GF-D8 (cell line): Measurements from ENCODE around the gene TGFBI.
"Not testable (repeated sequence)": the region's sequence is repeated elsewhere in the genome, so short reads cannot be mapped to it uniquely, and the experiment has no call there.

Experiments
- DNase-seq: peaks from one replicate; lab custom pipeline; 2025; lab: John Stamatoyannopoulos, UW

Gene TGFBI

DNA sequence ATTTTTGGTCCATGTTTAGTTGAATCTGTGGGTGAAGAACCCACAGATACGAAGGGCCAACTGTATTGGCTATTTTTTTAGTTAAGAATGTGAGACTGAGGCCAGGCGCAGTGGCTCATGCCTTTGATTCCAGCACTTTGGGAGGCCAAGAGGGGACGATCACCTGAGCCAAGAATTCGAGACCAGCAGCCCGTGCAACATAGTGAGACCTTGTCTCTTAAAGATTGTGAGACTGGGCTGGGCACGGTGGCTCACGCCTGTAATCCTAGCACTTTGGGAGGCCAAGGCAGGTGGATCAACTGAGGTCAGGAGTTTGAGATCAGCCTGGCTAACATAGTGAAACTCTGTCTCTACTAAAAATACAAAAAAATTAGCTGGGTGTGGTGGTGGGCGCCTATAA is 16.2 kb downstream of the TGFBI start:
- DNase-seq, result not testable (repeated sequence)

DNA sequence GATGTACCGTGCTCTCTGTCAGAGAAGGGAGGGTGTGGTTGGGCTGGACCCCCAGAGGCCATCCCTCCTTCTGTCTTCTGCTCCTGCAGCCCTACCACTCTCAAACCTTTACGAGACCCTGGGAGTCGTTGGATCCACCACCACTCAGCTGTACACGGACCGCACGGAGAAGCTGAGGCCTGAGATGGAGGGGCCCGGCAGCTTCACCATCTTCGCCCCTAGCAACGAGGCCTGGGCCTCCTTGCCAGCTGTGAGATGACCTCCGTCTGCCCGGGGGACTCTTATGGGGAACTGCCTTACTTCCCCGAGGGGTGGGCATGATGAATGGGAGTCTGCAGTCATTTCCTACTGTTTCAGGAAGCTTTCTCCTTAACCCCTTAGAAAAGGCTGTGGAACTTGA is 17.5 kb downstream of the TGFBI start:
- no peak for DNase-seq

DNA sequence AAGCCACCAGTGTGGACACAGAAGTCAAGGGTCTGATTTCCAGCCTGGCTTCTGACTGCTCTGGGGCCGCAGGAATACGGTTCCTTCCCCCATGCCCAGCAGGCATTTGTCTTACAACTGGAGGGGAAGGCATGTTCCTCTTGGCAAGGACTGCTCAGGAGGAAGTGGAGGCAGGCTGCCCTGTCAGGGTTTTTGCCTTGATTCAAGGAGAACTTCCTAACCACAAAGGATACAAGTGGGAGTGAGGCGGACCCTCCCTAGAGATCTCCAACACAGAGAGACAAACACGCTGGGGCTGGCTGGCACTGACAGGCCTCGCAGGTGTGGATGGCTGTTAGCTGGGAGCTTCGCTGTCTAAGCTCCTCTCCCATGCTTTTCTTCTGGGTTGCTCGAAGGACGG is 19.1 kb downstream of the TGFBI start:
- peak; percentile 20 for DNase-seq

DNA sequence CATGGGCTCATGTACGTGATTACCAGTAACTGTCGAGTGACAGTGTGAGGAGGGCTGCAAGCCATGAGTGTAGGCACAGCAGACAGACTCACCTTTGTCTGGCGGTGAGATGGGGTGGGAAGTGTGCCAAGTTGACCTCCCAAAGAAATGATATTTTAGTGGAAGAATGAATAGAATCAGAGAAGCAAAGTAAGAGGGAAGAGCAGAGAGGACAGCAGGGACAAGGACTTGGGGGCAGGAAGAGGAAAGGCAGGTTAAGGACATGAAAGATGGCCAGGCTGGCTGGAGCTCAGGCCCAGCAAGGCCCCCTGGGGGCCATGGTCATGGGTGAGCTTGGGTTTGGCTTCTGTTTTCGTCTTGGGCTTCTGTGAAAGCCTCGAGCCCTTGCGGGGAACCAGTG is 20.2 kb downstream of the TGFBI start:
- DNase-seq, result no peak

DNA sequence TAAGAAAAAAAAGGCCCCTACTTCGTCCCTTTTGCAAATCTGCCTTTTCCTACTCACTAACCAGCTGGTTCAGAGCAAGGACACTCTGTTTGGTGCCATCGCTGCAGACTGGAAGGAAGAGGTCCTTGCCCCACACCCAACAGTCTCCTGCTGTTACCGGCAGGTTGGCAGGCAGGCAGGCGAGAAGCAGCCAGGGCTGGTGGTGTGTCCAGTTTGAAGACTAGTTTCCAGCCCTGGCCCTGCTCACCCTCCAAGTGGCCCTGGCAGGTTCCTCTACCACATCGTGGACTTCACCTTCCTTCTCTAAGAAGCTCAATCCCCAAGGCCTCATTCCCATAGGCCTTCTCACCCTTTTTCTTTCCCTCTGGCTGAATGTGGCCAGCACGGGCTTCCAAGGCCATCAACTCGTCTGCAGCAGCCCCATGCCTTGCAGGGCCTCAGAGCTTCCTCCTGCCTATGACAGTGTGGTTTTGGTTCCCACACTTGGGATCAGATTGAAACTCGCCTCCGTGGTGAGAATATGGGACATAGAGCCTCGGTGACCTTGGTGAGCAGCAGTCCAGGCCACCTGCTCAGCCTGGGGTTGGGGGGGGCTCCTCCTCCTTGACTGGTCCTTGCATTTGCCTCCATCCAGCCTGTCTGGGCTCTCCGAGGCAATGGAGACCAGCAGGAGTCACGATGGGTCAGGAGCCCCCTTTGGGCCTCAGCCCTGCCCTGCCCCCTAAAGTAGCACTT is 22.9 kb downstream of the TGFBI start:
- DNase-seq, result no peak

DNA sequence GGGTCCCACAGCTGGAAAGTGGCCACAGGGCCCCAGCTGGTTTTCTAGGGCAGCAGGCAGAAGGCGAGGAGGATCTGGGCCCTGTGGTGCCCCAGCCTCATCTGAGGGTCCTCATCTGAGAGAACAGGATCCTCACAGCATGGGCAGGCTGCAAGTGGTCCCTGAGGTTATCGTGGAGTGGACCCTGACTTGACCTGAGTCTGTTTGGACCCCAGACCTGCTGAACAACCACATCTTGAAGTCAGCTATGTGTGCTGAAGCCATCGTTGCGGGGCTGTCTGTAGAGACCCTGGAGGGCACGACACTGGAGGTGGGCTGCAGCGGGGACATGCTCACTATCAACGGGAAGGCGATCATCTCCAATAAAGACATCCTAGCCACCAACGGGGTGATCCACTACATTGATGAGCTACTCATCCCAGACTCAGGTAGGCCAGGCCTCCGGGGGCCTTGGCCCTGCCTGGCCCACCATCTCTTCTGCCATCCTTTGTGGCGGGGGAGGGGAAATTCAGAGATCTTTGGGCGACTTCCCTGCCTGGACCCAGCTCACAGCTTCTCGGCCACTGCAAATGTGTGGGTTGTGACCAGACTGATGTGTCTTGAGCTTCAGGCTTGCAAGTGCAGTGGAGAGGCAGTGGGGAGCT is 24.0 kb downstream of the TGFBI start:
- no peak for DNase-seq

DNA sequence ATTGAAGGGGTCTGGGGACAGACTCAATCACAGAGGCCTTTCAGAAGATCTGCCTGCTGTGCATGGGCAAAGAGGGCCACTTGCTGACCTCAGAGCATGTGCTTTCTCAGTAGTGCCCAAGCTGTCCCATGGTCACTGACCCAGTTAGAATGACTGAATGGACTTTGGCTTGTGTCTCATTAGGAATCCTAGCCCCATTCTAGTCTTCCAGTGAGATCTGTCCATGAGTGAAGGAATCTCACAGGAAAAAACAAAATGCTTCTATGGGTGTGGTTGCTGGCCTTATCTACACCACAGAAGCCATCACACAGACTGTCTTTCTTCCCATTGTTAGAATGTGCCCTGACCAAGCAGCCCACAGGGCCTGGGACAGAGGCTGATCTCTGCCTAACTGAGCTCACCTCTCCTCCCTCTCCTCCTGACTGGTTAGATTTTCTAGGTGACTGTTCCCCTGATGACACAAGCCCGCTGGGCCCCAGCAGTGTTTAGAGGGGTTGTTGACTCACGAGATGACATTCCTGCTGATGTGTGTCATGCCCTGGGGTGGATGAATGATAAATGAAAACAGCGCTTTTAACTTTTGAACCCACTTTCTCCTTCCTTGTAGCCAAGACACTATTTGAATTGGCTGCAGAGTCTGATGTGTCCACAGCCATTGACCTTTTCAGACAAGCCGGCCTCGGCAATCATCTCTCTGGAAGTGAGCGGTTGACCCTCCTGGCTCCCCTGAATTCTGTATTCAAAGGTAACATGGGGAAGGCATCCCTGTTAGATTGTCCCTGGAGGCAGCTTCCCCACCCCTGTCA is 24.8 kb downstream of the TGFBI start:
- no peak for DNase-seq

DNA sequence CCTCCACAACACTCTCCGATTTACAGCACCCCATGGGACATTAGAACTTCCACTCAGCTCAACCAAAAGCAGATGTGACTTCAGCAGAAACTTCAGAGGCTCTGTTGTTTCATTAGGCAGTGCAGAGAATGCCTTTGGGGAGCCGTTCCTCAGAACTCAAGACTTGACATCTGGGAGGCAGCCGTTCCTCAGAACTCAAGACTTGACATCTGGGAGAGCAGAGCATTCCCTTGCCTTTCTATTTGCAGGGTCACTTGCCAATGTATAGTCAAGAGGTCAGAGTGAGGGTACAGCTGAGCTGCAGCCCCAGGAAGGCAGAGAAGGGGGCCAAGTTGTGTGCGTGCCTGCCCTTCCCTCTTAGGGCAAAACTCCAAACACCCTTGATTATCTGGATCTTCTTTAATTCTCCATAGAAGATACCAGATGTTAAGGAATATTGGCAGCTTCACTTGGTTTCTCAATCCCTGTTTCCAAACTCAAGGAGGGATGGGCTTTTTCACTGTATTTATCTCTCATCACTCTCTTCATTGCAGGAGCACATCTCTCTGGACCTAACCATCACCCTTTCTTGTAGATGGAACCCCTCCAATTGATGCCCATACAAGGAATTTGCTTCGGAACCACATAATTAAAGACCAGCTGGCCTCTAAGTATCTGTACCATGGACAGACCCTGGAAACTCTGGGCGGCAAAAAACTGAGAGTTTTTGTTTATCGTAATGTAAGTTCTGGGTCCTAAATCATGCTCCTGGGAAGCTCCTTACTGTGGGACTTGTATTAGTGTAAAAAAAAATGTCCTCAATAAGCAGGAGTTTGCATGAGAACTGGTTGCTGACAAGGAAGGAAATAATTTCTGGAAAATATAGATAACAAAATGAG is 25.6 kb downstream of the TGFBI start:
- no peak for DNase-seq

DNA sequence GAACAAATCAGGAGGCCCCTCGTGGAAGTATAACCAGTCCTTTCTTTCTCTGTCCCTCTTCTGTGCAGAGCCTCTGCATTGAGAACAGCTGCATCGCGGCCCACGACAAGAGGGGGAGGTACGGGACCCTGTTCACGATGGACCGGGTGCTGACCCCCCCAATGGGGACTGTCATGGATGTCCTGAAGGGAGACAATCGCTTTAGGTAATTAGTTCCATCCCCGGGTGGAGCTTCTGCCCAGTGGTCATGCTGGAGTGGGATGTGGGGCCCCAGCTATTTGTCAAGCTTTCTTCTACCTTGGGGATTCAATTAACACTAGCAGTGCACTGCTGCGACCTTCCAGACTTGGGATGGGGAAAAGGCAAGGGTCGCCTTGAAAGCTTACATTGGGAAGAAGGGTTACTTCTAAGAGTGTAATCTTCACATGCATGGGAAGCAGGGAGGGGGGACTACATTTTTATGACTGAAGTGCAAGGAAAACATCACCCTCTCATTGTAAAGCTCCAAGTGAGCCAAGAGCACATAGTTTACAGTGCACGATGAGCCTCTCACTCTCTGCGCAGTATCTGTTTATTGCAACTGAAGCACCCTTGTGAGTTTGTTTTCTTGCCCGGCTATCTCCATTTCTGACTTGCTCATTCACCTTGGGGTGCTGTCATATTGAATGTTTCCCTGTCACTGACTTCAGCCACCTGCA is 27.0 kb downstream of the TGFBI start:
- DNase-seq, result no peak

DNA sequence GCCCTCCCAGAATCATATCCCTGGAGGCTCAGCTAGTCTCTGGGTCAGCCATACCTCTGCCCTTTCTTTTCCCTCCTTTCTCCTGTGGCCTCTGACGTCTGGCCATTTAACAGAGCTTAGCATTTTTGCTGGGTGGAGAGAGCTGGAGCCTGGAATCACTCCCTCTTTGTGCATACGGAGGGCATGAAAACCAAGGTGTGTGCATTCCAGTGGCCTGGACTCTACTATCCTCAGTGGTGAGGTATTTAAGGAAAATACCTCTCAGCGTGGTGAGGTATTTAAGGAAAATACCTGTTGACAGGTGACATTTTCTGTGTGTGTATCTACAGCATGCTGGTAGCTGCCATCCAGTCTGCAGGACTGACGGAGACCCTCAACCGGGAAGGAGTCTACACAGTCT is 27.5 kb downstream of the TGFBI start:
- no peak for DNase-seq

DNA sequence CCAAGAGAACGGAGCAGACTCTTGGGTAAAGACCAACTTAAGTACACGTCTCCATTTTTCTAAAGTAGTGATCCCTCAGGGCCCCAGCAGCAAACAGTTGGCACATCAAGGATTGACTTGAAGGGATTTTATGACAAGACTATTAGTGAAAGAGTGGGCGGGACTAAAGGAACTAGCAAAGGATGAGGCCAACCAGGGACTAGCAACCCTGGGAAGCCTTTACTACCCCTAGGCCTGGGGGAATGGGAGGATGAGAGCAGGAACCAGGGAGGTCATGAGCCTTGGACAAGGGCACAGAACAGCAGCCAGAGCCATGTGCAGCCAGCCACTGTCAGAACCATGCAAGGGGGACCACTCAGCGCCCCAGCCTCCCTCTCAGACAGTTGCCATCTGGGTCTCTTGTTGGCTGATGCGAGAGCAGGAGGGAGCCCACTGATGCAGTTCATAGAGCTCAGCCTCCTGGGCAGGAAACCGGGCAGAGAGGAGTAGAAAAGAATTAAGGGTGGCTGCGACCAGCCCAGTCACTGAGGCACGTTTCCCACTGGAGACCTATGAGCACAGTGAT is 28.1 kb downstream of the TGFBI start:
- no peak for DNase-seq

DNA sequence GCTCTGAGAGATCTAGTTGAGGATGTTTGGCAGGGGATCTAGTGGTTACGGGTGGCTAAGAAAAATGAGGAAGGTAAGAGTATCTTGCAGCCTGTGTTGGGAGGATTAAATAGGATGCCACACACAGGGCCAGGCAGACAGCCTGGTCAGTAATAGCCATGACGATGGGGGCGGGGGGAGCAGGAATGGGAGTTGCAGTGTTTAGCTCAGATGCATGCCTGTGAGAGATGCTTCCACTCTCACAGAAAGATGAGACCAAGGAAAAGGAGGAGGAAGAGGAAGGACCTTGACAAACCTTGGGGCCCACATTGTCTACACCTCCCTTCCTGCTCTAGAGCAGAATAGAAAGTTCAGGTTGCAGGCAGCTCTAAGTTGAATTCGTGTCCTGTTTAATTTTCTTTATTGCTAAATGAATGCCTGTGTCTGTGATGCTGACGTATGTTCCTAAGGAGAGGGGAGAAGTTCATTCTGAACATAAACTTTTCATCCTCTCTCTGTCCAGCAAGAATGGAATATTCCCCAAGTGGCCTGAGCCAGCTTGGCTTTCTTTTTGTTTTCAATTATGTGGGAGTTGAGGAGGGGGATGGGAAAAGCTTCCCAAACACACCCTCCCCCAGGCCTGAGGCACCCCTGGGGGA is 28.7 kb downstream of the TGFBI start:
- DNase-seq, result no peak

DNA sequence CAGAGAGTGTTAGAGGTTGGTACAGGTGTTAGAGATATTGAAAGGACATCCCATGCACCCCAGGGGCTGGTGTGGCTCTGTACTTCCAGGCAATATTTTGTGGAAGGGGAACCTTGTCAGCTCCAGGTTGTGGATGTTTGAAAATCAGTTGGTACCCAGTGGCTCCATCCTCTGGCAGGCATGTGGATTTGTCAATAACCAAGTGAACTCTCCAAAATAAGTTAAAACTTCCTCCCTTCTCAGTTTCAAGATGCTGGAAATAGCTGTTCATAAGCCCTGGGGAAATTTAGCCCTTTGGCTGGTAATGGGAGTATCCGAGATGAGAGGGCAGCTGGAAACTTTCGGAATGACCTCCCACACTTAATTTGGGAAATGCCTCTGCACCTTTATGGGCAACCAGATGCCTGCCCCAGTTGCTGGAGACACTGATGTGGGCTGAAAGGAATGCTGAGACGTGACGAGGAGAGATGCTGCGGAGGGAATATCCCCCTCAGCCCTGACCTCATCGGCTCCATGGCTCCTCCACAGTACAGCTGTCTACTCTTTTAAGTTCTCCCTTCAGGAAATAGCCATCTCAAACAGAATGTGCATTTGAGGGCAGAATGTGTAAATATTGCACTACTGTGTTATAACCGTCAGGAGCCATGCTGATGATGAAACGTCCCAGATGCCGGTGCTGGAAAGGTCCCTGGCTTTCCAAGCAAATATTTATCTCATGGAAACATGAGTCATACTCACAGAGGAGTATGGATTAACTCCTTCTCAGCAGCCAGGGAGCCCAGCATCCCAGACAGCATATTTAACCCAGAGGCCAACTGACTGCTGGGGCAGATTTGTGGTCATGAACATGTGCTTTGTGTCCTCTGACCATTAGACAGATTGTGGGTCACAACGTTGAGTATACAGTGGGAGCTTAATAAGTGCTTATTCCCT is 29.5 kb downstream of the TGFBI start:
- DNase-seq, result no peak

DNA sequence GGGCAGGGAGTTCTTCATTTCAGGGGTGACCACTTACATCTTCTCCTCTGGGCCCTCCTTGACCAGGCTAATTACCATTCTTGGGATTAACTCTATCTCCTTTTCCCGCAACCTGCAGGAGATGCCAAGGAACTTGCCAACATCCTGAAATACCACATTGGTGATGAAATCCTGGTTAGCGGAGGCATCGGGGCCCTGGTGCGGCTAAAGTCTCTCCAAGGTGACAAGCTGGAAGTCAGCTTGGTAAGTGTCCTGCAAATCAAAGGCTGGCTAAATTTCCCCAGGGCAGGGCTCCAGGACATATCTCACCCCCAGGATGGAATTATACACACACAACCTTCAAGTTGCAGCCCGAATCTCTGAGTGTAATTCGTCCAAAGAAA is 30.2 kb downstream of the TGFBI start:
- no peak for DNase-seq

DNA sequence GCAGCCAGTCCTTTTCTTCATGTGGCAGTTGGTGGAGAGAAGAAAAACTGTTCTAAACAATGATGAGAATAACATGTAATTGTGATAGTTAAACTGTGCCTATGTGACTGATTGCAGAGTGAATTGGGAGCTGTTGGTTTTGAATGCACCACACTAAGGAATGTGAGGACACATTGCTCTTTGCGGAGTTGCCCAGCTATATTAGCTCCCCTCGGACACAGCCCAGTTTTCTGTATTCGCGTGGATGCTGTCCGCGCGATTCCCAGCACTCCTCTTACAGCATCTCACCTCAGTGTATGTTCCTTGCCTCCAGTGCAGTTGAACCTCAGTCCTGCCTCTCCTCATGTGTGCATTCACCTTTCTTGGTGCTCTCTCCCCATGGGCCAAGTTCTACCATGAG is 32.2 kb downstream of the TGFBI start:
- no peak for DNase-seq

DNA sequence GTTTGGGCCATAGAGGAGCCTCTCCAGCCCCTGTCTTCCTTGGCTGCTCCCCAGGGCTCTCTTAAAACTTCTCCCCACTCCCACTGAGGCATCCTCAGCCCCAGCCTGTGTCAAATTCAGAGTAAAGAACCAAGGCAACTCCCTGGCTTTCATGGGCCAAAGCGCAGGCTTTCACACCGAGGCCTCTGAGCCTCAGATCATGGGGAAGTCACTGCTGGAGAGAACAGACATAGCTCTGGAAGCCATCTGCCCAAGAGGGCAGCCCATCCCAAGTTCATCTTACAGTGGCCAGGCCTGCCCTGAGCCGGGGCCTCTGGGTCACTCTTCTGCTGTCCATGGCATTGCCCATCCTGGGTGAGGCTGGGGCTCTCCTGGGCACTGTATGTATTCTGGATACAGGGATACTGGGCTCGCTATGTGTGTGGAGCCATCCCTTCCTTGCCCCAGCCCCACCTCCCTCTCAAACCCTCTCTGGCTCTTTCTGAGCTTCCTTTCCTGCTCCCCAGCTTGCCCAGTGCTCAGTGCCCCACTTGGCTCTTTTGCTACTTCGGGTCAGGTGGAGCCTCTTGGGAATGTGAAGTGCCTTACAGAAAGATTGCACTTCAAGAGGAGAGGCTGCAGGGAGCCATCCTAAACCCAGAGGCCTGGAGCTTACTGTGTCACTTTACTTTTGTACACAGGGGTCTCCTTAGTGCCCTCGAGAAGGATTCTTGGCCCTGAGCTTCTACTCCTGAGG is 33.0 kb downstream of the TGFBI start:
- no peak for DNase-seq

DNA sequence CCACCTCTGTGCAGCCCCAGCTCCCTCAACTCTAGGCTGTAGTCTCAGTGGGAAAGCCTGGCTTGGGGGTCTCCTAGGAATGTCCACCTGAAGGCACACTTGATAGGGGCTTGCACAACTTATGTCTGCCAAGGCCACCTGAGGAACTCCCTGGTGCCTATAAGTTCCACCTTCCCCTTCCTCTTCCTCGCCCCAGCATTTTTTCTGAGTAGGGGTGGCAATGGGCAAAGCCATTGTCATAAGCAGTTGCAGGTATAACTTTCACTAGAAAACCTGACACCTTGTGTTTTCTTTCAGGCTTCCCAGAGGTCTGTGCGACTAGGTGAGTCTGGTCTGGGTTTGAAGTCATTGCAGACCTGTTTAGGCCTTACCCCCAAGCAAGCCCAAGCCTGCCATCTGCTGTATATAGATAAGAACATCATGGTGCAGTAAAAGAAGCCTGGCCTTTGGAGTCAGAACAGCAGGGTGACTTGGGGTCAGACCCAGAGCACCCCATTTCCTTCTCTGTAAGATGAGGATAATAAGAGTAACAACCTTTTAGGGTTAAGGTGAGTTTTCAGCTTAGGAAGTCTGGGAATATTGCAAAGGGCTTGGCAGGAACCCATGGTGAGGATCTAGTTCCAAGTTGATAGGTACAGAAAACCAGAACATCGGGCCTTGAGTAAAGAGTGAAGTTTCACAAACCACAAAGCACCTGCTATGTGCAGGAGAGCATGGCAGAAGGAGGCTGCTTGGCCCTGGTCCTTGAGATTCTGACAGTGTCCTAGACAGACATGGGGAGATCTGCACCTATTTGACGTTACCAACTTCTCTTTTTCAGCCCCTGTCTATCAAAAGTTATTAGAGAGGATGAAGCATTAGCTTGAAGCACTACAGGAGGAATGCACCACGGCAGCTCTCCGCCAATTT is 33.8 kb downstream of the TGFBI start:
- DNase-seq, result no peak
